ENCODE measurements around the gene NEURL1B. TPM values are rescaled to one million over a fixed set of nuclear protein-coding genes. Genes with fewer than 3 reads are reported as not detected.
A peak's percentile ranks its signal among the peaks of the same experiment; 100 is the strongest.

NEURL1B gene
- total and polyA plus RNA-seq, 10 of the 15 experiments (the other 5 are each of a cell fraction or from before 2014, with no cell fraction given) = 0.04 to 0.28 (median 0.05) TPM; not detected in 4

- TF ChIP-seq, protein P1, sequence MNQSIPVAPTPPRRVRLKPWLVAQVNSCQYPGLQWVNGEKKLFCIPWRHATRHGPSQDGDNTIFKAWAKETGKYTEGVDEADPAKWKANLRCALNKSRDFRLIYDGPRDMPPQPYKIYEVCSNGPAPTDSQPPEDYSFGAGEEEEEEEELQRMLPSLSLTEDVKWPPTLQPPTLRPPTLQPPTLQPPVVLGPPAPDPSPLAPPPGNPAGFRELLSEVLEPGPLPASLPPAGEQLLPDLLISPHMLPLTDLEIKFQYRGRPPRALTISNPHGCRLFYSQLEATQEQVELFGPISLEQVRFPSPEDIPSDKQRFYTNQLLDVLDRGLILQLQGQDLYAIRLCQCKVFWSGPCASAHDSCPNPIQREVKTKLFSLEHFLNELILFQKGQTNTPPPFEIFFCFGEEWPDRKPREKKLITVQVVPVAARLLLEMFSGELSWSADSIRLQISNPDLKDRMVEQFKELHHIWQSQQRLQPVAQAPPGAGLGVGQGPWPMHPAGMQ (IDR thresholded peaks at IDR 0.05; ENCODE audit: borderline replicate concordance) = no peak
- peak; percentile 54; the same call in 1 of the 2 replicates for TF ChIP-seq CREM (IDR thresholded peaks at IDR 0.05; ENCODE audit: low read depth)
- TF ChIP-seq ATF3 (IDR thresholded peaks at IDR 0.05; ENCODE audit: borderline replicate concordance, extremely low read depth, low read depth, low read length) = no peak
- TF ChIP-seq TCF12 (IDR thresholded peaks at IDR 0.05; ENCODE audit: low read depth, low read length) = no peak
- TF ChIP-seq CBX5 (IDR thresholded peaks at IDR 0.05; ENCODE audit: low read depth) = peak; percentile 87; the same call in 1 of the 2 replicates
- TF ChIP-seq, protein P2, sequence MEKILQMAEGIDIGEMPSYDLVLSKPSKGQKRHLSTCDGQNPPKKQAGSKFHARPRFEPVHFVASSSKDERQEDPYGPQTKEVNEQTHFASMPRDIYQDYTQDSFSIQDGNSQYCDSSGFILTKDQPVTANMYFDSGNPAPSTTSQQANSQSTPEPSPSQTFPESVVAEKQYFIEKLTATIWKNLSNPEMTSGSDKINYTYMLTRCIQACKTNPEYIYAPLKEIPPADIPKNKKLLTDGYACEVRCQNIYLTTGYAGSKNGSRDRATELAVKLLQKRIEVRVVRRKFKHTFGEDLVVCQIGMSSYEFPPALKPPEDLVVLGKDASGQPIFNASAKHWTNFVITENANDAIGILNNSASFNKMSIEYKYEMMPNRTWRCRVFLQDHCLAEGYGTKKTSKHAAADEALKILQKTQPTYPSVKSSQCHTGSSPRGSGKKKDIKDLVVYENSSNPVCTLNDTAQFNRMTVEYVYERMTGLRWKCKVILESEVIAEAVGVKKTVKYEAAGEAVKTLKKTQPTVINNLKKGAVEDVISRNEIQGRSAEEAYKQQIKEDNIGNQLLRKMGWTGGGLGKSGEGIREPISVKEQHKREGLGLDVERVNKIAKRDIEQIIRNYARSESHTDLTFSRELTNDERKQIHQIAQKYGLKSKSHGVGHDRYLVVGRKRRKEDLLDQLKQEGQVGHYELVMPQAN (conservative IDR thresholded peaks at IDR 0.05) = no peak
- TF ChIP-seq SRF (IDR thresholded peaks at IDR 0.05; ENCODE audit: low read depth in 2 of 2, low read length in 2 of 2) = peak in 1 of 2 experiments; percentile 55; a peak in 1 of 4 replicates
- no peak for TF ChIP-seq PAX5 (IDR thresholded peaks at IDR 0.05; ENCODE audit: borderline replicate concordance, low read depth, low read length)
- peak in 1 of 2 experiments; percentile 21; a peak in 1 of 4 replicates for TF ChIP-seq BHLHE40 (IDR thresholded peaks at IDR 0.05; ENCODE audit: borderline replicate concordance in 1 of 2, low read depth in 2 of 2, low read length in 1 of 2)
These were observed 49.4 kb downstream of the NEURL1B start (continued) for GRCh38 chr5:172690258-172691075.
